H7 (cell line): ENCODE results near the gene KCTD6. TPM values are rescaled to one million over a fixed set of nuclear protein-coding genes. Genes with fewer than 3 reads are reported as not detected.
"Not testable (repeated sequence)": the region's sequence is repeated elsewhere in the genome, so short reads cannot be mapped to it uniquely, and the experiment has no call there.

Experiments
- DNase-seq: peaks from one replicate; pipeline ENCODE4 v3.0.0; 2012
- H3K27me3 ChIP-seq: 2 replicates; pipeline ENCODE4 v1.6.0; 2011; ENCODE audit warnings: mild to moderate bottlenecking, low read length; ENCODE audit not compliant: control insufficient read depth, insufficient read depth
- H3K36me3 ChIP-seq: replicated peaks from 2 replicates; pipeline ENCODE4 v1.5.1; 2011; ENCODE audit warnings: low read length; ENCODE audit not compliant: control insufficient read depth, insufficient read depth
- H3K4me3 ChIP-seq: 2 replicates; pipeline ENCODE4 v1.5.1; 2011; ENCODE audit warnings: low read depth, mild to moderate bottlenecking, control low read depth, low read length, moderate library complexity; ENCODE audit not compliant: insufficient read depth
- total RNA-seq: library from RNA; depleted of rRNA; stranded (reverse); fragments of >200 nt; shearing (Covaris generic); gene quantifications from 2 replicates; pipeline ENCODE4 v1.2.3, GENCODE V29; 2014

Gene KCTD6
- total RNA-seq, 1 experiment from 2014 or later, result 24.7 TPM

GRCh38 chr3:58526515-58526957 lies 34.6 kb downstream of the KCTD6 start:
- no peaks in the 10 kb centered on the region for H3K27me3 ChIP-seq
- H3K4me3 ChIP-seq, result no peak overlapping the region
- H3K36me3 ChIP-seq, result no peaks in the 10 kb centered on the region
- peak; percentile 67 for DNase-seq

- not testable (repeated sequence) for DNase-seq, H3K36me3 ChIP-seq, H3K27me3 ChIP-seq, H3K4me3 ChIP-seq
Measured at GRCh38 chr3:58527440-58527839, 35.5 kb downstream of the KCTD6 start.

GRCh38 chr3:58528629-58529028 lies 36.7 kb downstream of the KCTD6 start:
- peak; percentile 44 for DNase-seq
- Histone ChIP-seq H3K4me3 (no peak overlapping the region), H3K36me3 (no peaks in the 10 kb centered on the region), H3K27me3 (no peaks in the 10 kb centered on the region)

- peak; percentile 91 for DNase-seq
Measured at GRCh38 chr3:58529516-58530353, 37.8 kb downstream of the KCTD6 start.

GRCh38 chr3:58530354-58530865 lies 38.5 kb downstream of the KCTD6 start:
- DNase-seq, result peak; percentile 27
- H3K36me3 ChIP-seq, result no peaks in the 10 kb centered on the region
- no peak overlapping the region for H3K4me3 ChIP-seq
- no peaks in the 10 kb centered on the region for H3K27me3 ChIP-seq

More at GRCh38 chr3:58529516-58530353, 37.8 kb downstream of the KCTD6 start:
- Histone ChIP-seq H3K4me3 (no peak overlapping the region), H3K27me3 (no peaks in the 10 kb centered on the region), H3K36me3 (no peaks in the 10 kb centered on the region)

GRCh38 chr3:58531555-58531954 lies 39.7 kb downstream of the KCTD6 start:
- no peak for DNase-seq
- Histone ChIP-seq H3K4me3 (no peak overlapping the region), H3K36me3 (no peaks in the 10 kb centered on the region)

GRCh38 chr3:58531956-58532355 lies 40.1 kb downstream of the KCTD6 start:
- DNase-seq, result no peak
- H3K36me3 ChIP-seq, result no peaks in the 10 kb centered on the region
- no peak overlapping the region for H3K4me3 ChIP-seq
- H3K27me3 ChIP-seq, result no peaks in the 10 kb centered on the region

More at GRCh38 chr3:58531555-58531954, 39.7 kb downstream of the KCTD6 start:
- no peaks in the 10 kb centered on the region for H3K27me3 ChIP-seq

- H3K36me3 ChIP-seq, result no peaks in the 10 kb centered on the region
- peak; percentile 89 for DNase-seq
- no peak overlapping the region for H3K4me3 ChIP-seq
- no peaks in the 10 kb centered on the region for H3K27me3 ChIP-seq
Measured at GRCh38 chr3:58532794-58533220, 40.9 kb downstream of the KCTD6 start.

- DNase-seq, result no peak
Measured at GRCh38 chr3:58534592-58535494, 42.9 kb downstream of the KCTD6 start.

GRCh38 chr3:58535531-58536500 lies 43.9 kb downstream of the KCTD6 start:
- Histone ChIP-seq H3K36me3 (no peaks in the 10 kb centered on the region), H3K27me3 (no peaks in the 10 kb centered on the region), H3K4me3 (no peak overlapping the region)
- DNase-seq, result no peak

More at GRCh38 chr3:58534592-58535494, 42.9 kb downstream of the KCTD6 start:
- H3K4me3 ChIP-seq, result no peak overlapping the region
- no peaks in the 10 kb centered on the region for H3K36me3 ChIP-seq
- H3K27me3 ChIP-seq, result no peaks in the 10 kb centered on the region

- Histone ChIP-seq H3K27me3 (no peaks in the 10 kb centered on the region), H3K4me3 (no peak within 1 kb of the TSS), H3K36me3 (no peaks in the 10 kb centered on the region)
- no peak for DNase-seq
Measured at GRCh38 chr3:58536501-58537411, 44.9 kb downstream of the KCTD6 start, which contains the start of gene ACOX2. Gene ACOX2, minus strand, starts transcription at chr3:58537190. Its CDS starts 2,084 bp downstream, at chr3:58535106.

- no peak overlapping the region for H3K4me3 ChIP-seq
- H3K27me3 ChIP-seq, result no peaks in the 10 kb centered on the region
- DNase-seq, result no peak
- H3K36me3 ChIP-seq, result no peaks in the 10 kb centered on the region
Measured at GRCh38 chr3:58537412-58538301, 45.8 kb downstream of the KCTD6 start.
